ENCODE results near the gene SELL. TPM values are rescaled to one million over a fixed set of nuclear protein-coding genes. Genes with fewer than 3 reads are reported as not detected.

The SELL gene
- total RNA-seq, 2 experiments from 2014 or later, result 204 to 216 TPM

DNA sequence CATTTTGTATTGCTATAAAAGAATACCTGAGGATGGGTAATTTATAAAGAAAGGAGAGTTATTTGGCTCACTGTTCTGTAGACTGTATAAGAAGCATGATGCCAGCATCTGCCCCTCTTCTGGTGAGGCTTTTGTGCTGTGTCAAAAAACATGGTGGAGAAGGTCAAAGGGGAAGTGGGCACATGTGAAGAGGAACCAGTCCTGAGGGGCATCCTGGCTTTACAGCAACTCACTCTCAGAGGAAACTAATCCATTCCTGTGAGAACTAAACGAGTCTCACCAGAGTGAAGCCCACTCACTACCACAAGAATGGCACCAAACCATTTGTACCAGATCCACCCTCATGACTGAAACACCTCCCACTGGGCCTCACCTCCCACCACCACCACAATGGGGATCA lies 62.7 kb downstream of the SELL start:
- ATAC-seq (ENCODE audit: poor library complexity), result no peak
- H3K36me3 Mint-ChIP-seq (ENCODE audit: low read depth), result no peaks in the 10 kb centered on the region
- Histone ChIP-seq H3K36me3 (ENCODE audit: insufficient read depth, low read length) (no peaks in the 10 kb centered on the region), H3K9me3 (ENCODE audit: control insufficient read depth in 1 of 2, insufficient read depth in 1 of 2, low read length in 2 of 2) (no peaks in the 10 kb centered on the region), H3K4me1 (ENCODE audit: insufficient read depth, low read length) (peaks cover 9% of the 10 kb centered on the region), H3K27ac (ENCODE audit: low read depth in 1 of 2, low read length in 2 of 2) (peak overlapping the region; percentile 8), H3K4me3 (ENCODE audit: low read length) (no peak overlapping the region), H3K27me3 (ENCODE audit: control insufficient read depth in 1 of 2, insufficient read depth in 2 of 2, low read length in 2 of 2) (no peaks in the 10 kb centered on the region)
- peaks cover 55% of the 10 kb centered on the region for H3K4me1 Mint-ChIP-seq (ENCODE audit: low read depth)
- H3K4me3 Mint-ChIP-seq, result peak overlapping the region; percentile 32
- no peaks in the 10 kb centered on the region for H3K27me3 Mint-ChIP-seq
- DNase-seq, result peak in 1 of 14 experiments; percentile 8
- TF ChIP-seq, protein P1, sequence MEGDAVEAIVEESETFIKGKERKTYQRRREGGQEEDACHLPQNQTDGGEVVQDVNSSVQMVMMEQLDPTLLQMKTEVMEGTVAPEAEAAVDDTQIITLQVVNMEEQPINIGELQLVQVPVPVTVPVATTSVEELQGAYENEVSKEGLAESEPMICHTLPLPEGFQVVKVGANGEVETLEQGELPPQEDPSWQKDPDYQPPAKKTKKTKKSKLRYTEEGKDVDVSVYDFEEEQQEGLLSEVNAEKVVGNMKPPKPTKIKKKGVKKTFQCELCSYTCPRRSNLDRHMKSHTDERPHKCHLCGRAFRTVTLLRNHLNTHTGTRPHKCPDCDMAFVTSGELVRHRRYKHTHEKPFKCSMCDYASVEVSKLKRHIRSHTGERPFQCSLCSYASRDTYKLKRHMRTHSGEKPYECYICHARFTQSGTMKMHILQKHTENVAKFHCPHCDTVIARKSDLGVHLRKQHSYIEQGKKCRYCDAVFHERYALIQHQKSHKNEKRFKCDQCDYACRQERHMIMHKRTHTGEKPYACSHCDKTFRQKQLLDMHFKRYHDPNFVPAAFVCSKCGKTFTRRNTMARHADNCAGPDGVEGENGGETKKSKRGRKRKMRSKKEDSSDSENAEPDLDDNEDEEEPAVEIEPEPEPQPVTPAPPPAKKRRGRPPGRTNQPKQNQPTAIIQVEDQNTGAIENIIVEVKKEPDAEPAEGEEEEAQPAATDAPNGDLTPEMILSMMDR (IDR thresholded peaks at IDR 0.05), result no peak
- intact Hi-C loops (cut with DNase I, micrococcal nuclease), result loop anchor here in 1 of 2 experiments (5.0 kb wide), 1 partner anchor 36 kb away; no protein-coding TSS in a partner anchor
- CTCF ChIA-PET, result no interaction called here
- peak overlapping the region; percentile 80 for H3K27ac Mint-ChIP-seq
- POLR2A ChIA-PET, result interaction anchor here (1.1 kb wide), 1 partner anchor 44 kb away, joined by 6 read pairs; no protein-coding TSS in a partner anchor
- peaks cover 2% of the 10 kb centered on the region for H3K9me3 Mint-ChIP-seq

DNA sequence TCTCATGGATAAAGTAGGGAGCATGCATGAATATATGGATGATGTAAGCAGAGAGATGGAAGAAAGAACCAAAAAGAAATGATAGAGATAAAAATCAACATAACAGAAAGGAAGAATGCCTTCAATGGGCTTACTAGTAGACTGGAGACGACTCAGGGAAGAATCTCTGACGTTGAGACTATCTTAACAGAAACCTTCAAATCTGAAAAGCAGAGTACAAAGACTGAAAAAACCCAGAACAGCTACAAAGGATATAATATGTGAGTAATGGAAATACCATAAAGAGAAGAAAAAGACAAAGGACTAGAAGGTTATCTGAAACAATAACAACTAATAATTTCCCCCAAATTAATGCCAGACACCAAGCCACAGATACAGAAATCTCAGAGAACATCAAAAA lies 63.2 kb downstream of the SELL start:
- peaks cover 50% of the 10 kb centered on the region for H3K4me1 Mint-ChIP-seq (ENCODE audit: low read depth)
- intact Hi-C loops (cut with DNase I, micrococcal nuclease), result loop anchor here in 1 of 2 experiments (5.0 kb wide), 1 partner anchor 36 kb away; no protein-coding TSS in a partner anchor
- TF ChIP-seq, protein P1 (IDR thresholded peaks at IDR 0.05), result no peak
- no peaks in the 10 kb centered on the region for H3K27me3 Mint-ChIP-seq
- peak overlapping the region; percentile 13 for H3K4me3 Mint-ChIP-seq
- Histone ChIP-seq H3K36me3 (ENCODE audit: insufficient read depth, low read length) (no peaks in the 10 kb centered on the region), H3K27ac (ENCODE audit: low read depth in 1 of 2, low read length in 2 of 2) (peak overlapping the region; percentile 8), H3K27me3 (ENCODE audit: control insufficient read depth in 1 of 2, insufficient read depth in 2 of 2, low read length in 2 of 2) (no peaks in the 10 kb centered on the region), H3K4me3 (ENCODE audit: low read length) (no peak overlapping the region), H3K9me3 (ENCODE audit: control insufficient read depth in 1 of 2, insufficient read depth in 1 of 2, low read length in 2 of 2) (no peaks in the 10 kb centered on the region), H3K4me1 (ENCODE audit: insufficient read depth, low read length) (peaks cover 9% of the 10 kb centered on the region)
- ATAC-seq (ENCODE audit: poor library complexity) (peak; percentile 37), DNase-seq (peak in 1 of 14 experiments; percentile 21)
- CTCF ChIA-PET, result no interaction called here
- peak overlapping the region; percentile 80 for H3K27ac Mint-ChIP-seq
- no peaks in the 10 kb centered on the region for H3K36me3 Mint-ChIP-seq (ENCODE audit: low read depth)
- POLR2A ChIA-PET, result interaction anchor here (0.9 to 1.1 kb wide), 2 partner anchors 45 to 47 kb away, joined by 3 to 6 read pairs; no protein-coding TSS in a partner anchor
- H3K9me3 Mint-ChIP-seq, result peaks cover 2% of the 10 kb centered on the region

DNA sequence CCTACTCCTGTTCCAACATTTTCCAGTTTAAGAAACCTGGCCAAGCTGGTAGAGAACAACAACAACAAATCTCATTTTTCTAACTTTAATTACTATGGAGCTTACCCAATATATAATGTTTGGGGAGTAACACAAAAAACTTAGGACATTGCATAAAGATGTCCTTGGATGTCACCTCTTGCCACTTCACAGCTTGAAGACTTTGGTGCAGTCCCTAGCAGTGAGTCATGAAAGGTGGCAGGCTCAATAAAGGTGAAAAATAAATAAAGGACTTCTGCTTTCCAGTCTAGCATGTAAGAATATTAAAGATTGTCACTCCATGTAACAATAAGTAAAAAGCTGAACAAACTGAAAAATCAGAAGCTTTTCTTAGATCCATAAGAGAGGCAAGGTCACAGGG lies 63.9 kb downstream of the SELL start:
- Mint-ChIP-seq H3K27me3 (no peaks in the 10 kb centered on the region), H3K9me3 (peaks cover 2% of the 10 kb centered on the region), H3K36me3 (ENCODE audit: low read depth) (no peaks in the 10 kb centered on the region), H3K4me1 (ENCODE audit: low read depth) (peaks cover 50% of the 10 kb centered on the region), H3K4me3 (no peak overlapping the region), H3K27ac (peak overlapping the region; percentile 80)
- Histone ChIP-seq H3K9me3 (ENCODE audit: control insufficient read depth in 1 of 2, insufficient read depth in 1 of 2, low read length in 2 of 2) (no peaks in the 10 kb centered on the region), H3K27ac (ENCODE audit: low read depth in 1 of 2, low read length in 2 of 2) (no peak overlapping the region), H3K4me1 (ENCODE audit: insufficient read depth, low read length) (peaks cover 9% of the 10 kb centered on the region), H3K36me3 (ENCODE audit: insufficient read depth, low read length) (no peaks in the 10 kb centered on the region), H3K4me3 (ENCODE audit: low read length) (no peak overlapping the region), H3K27me3 (ENCODE audit: control insufficient read depth in 1 of 2, insufficient read depth in 2 of 2, low read length in 2 of 2) (no peaks in the 10 kb centered on the region)
- TF ChIP-seq, protein P1 (IDR thresholded peaks at IDR 0.05), result no peak
- ChIA-PET CTCF (no interaction called here), POLR2A (interaction anchor here (0.9 to 1.5 kb wide), 3 partner anchors 45 to 46 kb away, joined by 3 to 6 read pairs (median 5); no protein-coding TSS in a partner anchor)
- DNase-seq, result no peak
- intact Hi-C loops (cut with DNase I, micrococcal nuclease), result loop anchor here in 1 of 2 experiments (5.0 kb wide), 1 partner anchor 35 kb away; no protein-coding TSS in a partner anchor
- ATAC-seq (ENCODE audit: poor library complexity), result no peak
